Choroid plexus epithelial cell (primary cell): ENCODE data around the gene ZBTB7C.

ENCODE experiments used
- DNase-seq: peaks from one replicate; pipeline ENCODE4 v3.0.0-alpha.2; 2010; ENCODE audit warnings: low read depth
- H3K4me3 ChIP-seq: 2 replicates; pipeline ENCODE4 v1.5.1; 2011; ENCODE audit warnings: low read depth, mild to moderate bottlenecking, control low read depth, low read length, moderate library complexity
- TF ChIP-seq, protein P1 (sequence below): conservative IDR thresholded peaks from 2 replicates; pipeline ENCODE4 v1.5.1; 2011; ENCODE audit warnings: low read depth, mild to moderate bottlenecking, control low read depth, inconsistent platforms, low read length, moderate library complexity

The ZBTB7C gene

GRCh38 chr18:47990981-47991380 lies 418.2 kb downstream of the ZBTB7C start:
- TF ChIP-seq, protein P1, sequence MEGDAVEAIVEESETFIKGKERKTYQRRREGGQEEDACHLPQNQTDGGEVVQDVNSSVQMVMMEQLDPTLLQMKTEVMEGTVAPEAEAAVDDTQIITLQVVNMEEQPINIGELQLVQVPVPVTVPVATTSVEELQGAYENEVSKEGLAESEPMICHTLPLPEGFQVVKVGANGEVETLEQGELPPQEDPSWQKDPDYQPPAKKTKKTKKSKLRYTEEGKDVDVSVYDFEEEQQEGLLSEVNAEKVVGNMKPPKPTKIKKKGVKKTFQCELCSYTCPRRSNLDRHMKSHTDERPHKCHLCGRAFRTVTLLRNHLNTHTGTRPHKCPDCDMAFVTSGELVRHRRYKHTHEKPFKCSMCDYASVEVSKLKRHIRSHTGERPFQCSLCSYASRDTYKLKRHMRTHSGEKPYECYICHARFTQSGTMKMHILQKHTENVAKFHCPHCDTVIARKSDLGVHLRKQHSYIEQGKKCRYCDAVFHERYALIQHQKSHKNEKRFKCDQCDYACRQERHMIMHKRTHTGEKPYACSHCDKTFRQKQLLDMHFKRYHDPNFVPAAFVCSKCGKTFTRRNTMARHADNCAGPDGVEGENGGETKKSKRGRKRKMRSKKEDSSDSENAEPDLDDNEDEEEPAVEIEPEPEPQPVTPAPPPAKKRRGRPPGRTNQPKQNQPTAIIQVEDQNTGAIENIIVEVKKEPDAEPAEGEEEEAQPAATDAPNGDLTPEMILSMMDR = no peak
- H3K4me3 ChIP-seq = no peak overlapping the region
- DNase-seq = no peak

DNA sequence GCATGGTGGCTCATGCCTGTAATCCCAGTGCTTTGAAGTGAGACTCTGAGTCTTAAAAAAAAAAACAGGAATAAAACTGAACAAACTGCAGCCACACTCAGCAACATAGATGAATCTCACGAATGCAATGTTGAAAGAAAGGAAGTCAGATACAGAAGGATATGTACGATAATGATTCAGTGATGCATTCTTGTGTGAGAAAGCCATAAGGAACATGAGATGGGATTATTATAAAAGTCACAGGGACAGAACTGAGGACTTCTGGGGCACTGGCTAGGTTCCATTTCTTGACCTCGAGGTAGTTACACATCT lies 421.8 kb downstream of the ZBTB7C start:
- no peak for DNase-seq
- no peak overlapping the region for H3K4me3 ChIP-seq
- TF ChIP-seq, protein P1 = no peak

DNA sequence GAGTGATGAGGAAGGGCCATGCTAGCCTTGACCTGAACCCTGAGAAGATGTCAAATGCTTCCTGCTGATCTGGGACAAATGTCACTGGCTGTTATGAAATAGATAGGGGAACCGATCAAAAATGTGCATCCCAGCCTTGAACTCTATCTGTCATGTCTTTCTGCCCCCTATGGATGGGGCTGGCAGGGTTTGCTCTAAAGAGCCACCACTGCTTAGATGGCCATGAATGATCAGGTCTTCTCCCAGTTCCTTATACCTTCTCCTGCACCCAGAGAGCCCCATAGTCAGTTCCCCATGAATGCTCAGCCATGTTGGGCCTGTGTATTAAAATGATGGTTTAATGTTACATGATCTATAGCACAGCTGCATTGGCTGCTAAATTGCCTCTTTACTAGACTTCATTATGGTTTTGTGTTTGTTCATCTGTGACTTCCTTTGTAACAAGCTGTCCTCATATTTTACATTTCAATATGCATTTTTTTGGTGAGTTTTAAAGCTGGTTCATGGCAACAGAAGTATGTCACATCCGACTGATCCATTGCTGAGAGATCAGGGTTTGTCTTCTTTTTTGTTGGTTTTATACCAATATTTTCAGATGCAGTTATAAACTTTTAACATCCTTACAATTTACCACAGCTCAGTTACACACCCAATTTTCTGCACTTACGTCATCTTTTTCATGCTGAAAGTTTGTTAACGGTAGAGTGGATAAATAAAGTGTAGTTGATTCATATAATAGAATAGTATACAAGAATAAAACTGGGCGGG lies 422.4 kb downstream of the ZBTB7C start:
- TF ChIP-seq, protein P1 = no peak
- no peak overlapping the region for H3K4me3 ChIP-seq
- no peak for DNase-seq

- DNase-seq = no peak
- TF ChIP-seq, protein P1 = no peak
- no peak overlapping the region for H3K4me3 ChIP-seq
These were observed 423.3 kb downstream of the ZBTB7C start for GRCh38 chr18:47985866-47986265.

DNA sequence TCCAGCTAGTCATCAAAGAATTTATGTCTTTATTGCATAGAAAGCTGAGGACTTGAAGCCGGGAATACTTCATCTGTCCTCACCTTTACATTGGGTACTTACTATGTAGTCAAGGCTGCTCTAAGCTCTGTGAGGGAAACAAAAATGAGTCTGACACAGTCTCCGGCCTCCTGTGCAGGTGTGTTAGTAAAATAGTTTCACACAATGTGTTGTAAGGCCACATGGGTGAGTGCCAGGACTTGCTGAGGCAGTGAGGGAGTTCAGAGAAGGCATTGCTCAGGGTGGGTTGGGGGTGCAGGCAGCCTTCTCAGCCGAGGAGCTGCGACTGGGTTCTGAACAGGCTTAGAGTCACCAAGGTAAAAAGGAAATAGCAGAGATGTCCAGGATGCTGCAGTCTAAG lies 424.2 kb downstream of the ZBTB7C start:
- TF ChIP-seq, protein P1 = no peak
- H3K4me3 ChIP-seq = no peak overlapping the region
- no peak for DNase-seq

GRCh38 chr18:47983946-47984345 lies 425.2 kb downstream of the ZBTB7C start:
- TF ChIP-seq, protein P1 = no peak
- no peak for DNase-seq
- H3K4me3 ChIP-seq = no peak overlapping the region

- DNase-seq = no peak
- H3K4me3 ChIP-seq = no peak overlapping the region
- TF ChIP-seq, protein P1 = no peak
These were observed 426.1 kb downstream of the ZBTB7C start for GRCh38 chr18:47983055-47983454.
